Activated CD8-positive, alpha-beta memory T cell treated with anti-CD3 and anti-CD28 coated beads, Interleukin-2, amount 10 ng/mL, durations not matched to agents 7 days and 5 days (primary cell): ENCODE results near the gene FDPS. TPM values are rescaled to one million over a fixed set of nuclear protein-coding genes. Genes with fewer than 3 reads are reported as not detected.
A peak's percentile ranks its signal among the peaks of the same experiment; 100 is the strongest.
"Not testable (repeated sequence)": the region's sequence is repeated elsewhere in the genome, so short reads cannot be mapped to it uniquely, and the experiment has no call there.

Source experiments
- ATAC-seq: fragments of 150-1000 bp; cut with Tn5 transposase; one replicate; pipeline ENCODE4 v1.10.0; 2021; ENCODE audit warnings: moderate library complexity
- CTCF ChIA-PET: fragments of 350-600 bp; sonication (Branson Sonifier 250); formaldehyde crosslinking; loops from one replicate; lab custom pipeline; 2021; ENCODE audit warnings: antibody characterized with exemption; lab: Charles Lee
- DNase-seq: peaks from one replicate; pipeline ENCODE4 v3.0.0-alpha.2; 2020
- H3K27ac Mint-ChIP-seq: one replicate; pipeline ENCODE4 v1.8.0; 2021; ENCODE audit warnings: mild to moderate bottlenecking, mixed read lengths
- H3K27me3 Mint-ChIP-seq: one replicate; pipeline ENCODE4 v1.8.0; 2021; ENCODE audit warnings: mixed read lengths
- H3K36me3 Mint-ChIP-seq: one replicate; pipeline ENCODE4 v1.8.0; 2021; ENCODE audit warnings: mild to moderate bottlenecking, mixed read lengths
- H3K4me1 Mint-ChIP-seq: one replicate; pipeline ENCODE4 v1.8.0; 2021; ENCODE audit warnings: mixed read lengths
- H3K4me3 Mint-ChIP-seq: one replicate; pipeline ENCODE4 v1.8.0; 2021; ENCODE audit warnings: mild to moderate bottlenecking, moderate library complexity, mixed read lengths
- H3K9me3 Mint-ChIP-seq: one replicate; pipeline ENCODE4 v1.8.0; 2022; ENCODE audit warnings: low read depth, mixed read lengths
- total RNA-seq, 2 experiments: library from RNA; stranded (reverse); gene quantifications; one replicate each; pipeline ENCODE4 v1.2.3, GENCODE V29; 2021

FDPS gene
- total RNA-seq, 2 experiments from 2014 or later, result 329 to 406 TPM

GRCh38 chr1:155277070-155277901, 31.4 kb upstream of the FDPS start, which contains the start of gene HCN3:
TSS of gene HCN3 (plus strand) at chr1:155277463. CDS start at chr1:155277591, 128 bp downstream.
- peak within 1 kb of the TSS; percentile 68 for H3K4me3 Mint-ChIP-seq
- H3K27ac Mint-ChIP-seq, result peak within 1 kb of the TSS; percentile 49
- CTCF ChIA-PET, result interaction anchor here (0.5 to 7.7 kb wide), 9 partner anchors 11 to 233 kb away, joined by 3 to 68 read pairs (median 5); partner anchors contain the start of gene FDPS
- H3K27me3 Mint-ChIP-seq, result no peaks in the 10 kb centered on the region
- DNase-seq (peak; percentile 96), ATAC-seq (peak; percentile 70)
- H3K9me3 Mint-ChIP-seq, result no peaks in the 10 kb centered on the region
- H3K4me1 Mint-ChIP-seq, result peaks cover 36% of the 10 kb centered on the region
- peaks cover 6% of the 10 kb centered on the region for H3K36me3 Mint-ChIP-seq

- Mint-ChIP-seq H3K9me3 (no peaks in the 10 kb centered on the region), H3K27me3 (no peaks in the 10 kb centered on the region), H3K36me3 (no peaks in the 10 kb centered on the region), H3K4me3 (peak overlapping the region; percentile 68), H3K27ac (no peak overlapping the region), H3K4me1 (peaks cover 29% of the 10 kb centered on the region)
- ATAC-seq (peak; percentile 13), DNase-seq (peak; percentile 78)
- CTCF ChIA-PET, result interaction anchor here (0.9 to 3.7 kb wide), 8 partner anchors 14 to 314 kb away, joined by 3 to 28 read pairs (median 4); partner anchors contain the start of genes FDPS and KRTCAP2
These were observed 30.6 kb upstream of the FDPS start for GRCh38 chr1:155277902-155278688.

- H3K4me1 Mint-ChIP-seq, result peaks cover 25% of the 10 kb centered on the region
These were observed 29.9 kb upstream of the FDPS start for GRCh38 chr1:155278689-155279160.

GRCh38 chr1:155279268-155279667, 29.4 kb upstream of the FDPS start:
- Mint-ChIP-seq H3K27me3 (no peaks in the 10 kb centered on the region), H3K4me1 (peaks cover 22% of the 10 kb centered on the region), H3K27ac (no peak overlapping the region), H3K4me3 (no peak overlapping the region), H3K9me3 (no peaks in the 10 kb centered on the region), H3K36me3 (no peaks in the 10 kb centered on the region)
- CTCF ChIA-PET, result interaction anchor here (0.7 to 3.7 kb wide), 9 partner anchors 13 to 313 kb away, joined by 3 to 28 read pairs (median 5); partner anchors contain the start of genes FDPS and KRTCAP2
- no peak for DNase-seq
- ATAC-seq, result no peak

More at GRCh38 chr1:155278689-155279160, 29.9 kb upstream of the FDPS start:
- CTCF ChIA-PET, result interaction anchor here (0.7 to 3.7 kb wide), 10 partner anchors 13 to 314 kb away, joined by 3 to 28 read pairs (median 4); partner anchors contain the start of genes FDPS and KRTCAP2
- Mint-ChIP-seq H3K27ac (no peak overlapping the region), H3K36me3 (no peaks in the 10 kb centered on the region), H3K4me3 (peak overlapping the region; percentile 68), H3K27me3 (no peaks in the 10 kb centered on the region), H3K9me3 (no peaks in the 10 kb centered on the region)
- no peak for DNase-seq
- no peak for ATAC-seq

- DNase-seq, result no peak
- CTCF ChIA-PET, result interaction anchor here (1.8 to 2.5 kb wide), 2 partner anchors 32 to 41 kb away, joined by 6 to 10 read pairs; no protein-coding TSS in a partner anchor
- ATAC-seq, result no peak
- H3K27me3 Mint-ChIP-seq, result no peaks in the 10 kb centered on the region
- no peaks in the 10 kb centered on the region for H3K9me3 Mint-ChIP-seq
- H3K4me1 Mint-ChIP-seq, result peaks cover 6% of the 10 kb centered on the region
- H3K36me3 Mint-ChIP-seq, result no peaks in the 10 kb centered on the region
- H3K4me3 Mint-ChIP-seq, result no peak overlapping the region
- no peak overlapping the region for H3K27ac Mint-ChIP-seq
These were observed 26.1 kb upstream of the FDPS start for GRCh38 chr1:155282488-155283091.

GRCh38 chr1:155284476-155284875, 24.2 kb upstream of the FDPS start:
- CTCF ChIA-PET, result interaction anchor here (1.6 kb wide), 1 partner anchor 39 kb away, joined by 3 read pairs; no protein-coding TSS in a partner anchor
- no peak overlapping the region for H3K27ac Mint-ChIP-seq
- ATAC-seq, result no peak
- no peaks in the 10 kb centered on the region for H3K27me3 Mint-ChIP-seq
- H3K36me3 Mint-ChIP-seq, result no peaks in the 10 kb centered on the region
- no peaks in the 10 kb centered on the region for H3K9me3 Mint-ChIP-seq
- no peak for DNase-seq
- H3K4me3 Mint-ChIP-seq, result no peak overlapping the region
- H3K4me1 Mint-ChIP-seq, result no peaks in the 10 kb centered on the region

- no peak for DNase-seq
- no peak overlapping the region for H3K4me3 Mint-ChIP-seq
- no peaks in the 10 kb centered on the region for H3K4me1 Mint-ChIP-seq
These were observed 23.6 kb upstream of the FDPS start for GRCh38 chr1:155285063-155285462.

GRCh38 chr1:155285631-155286044, 23.0 kb upstream of the FDPS start:
- DNase-seq (no peak), ATAC-seq (no peak)
- H3K4me3 Mint-ChIP-seq, result no peak overlapping the region
- no peaks in the 10 kb centered on the region for H3K27me3 Mint-ChIP-seq
- H3K9me3 Mint-ChIP-seq, result no peaks in the 10 kb centered on the region
- no peaks in the 10 kb centered on the region for H3K36me3 Mint-ChIP-seq
- H3K4me1 Mint-ChIP-seq, result no peaks in the 10 kb centered on the region
- no peak overlapping the region for H3K27ac Mint-ChIP-seq
- CTCF ChIA-PET, result interaction anchor here (1.6 kb wide), 1 partner anchor 38 kb away, joined by 3 read pairs; no protein-coding TSS in a partner anchor

More at GRCh38 chr1:155285063-155285462, 23.6 kb upstream of the FDPS start:
- CTCF ChIA-PET, result interaction anchor here (0.5 to 1.6 kb wide), 2 partner anchors 38 to 311 kb away, joined by 3 to 4 read pairs; no protein-coding TSS in a partner anchor
- H3K36me3 Mint-ChIP-seq, result no peaks in the 10 kb centered on the region
- ATAC-seq, result no peak
- no peaks in the 10 kb centered on the region for H3K27me3 Mint-ChIP-seq
- H3K9me3 Mint-ChIP-seq, result no peaks in the 10 kb centered on the region
- H3K27ac Mint-ChIP-seq, result no peak overlapping the region

GRCh38 chr1:155286544-155286943, 22.1 kb upstream of the FDPS start:
- H3K36me3 Mint-ChIP-seq, result no peaks in the 10 kb centered on the region
- H3K4me1 Mint-ChIP-seq, result no peaks in the 10 kb centered on the region
- H3K4me3 Mint-ChIP-seq, result no peak overlapping the region
- peaks cover 3% of the 10 kb centered on the region for H3K27me3 Mint-ChIP-seq
- H3K9me3 Mint-ChIP-seq, result no peaks in the 10 kb centered on the region
- no peak overlapping the region for H3K27ac Mint-ChIP-seq
- DNase-seq (no peak), ATAC-seq (no peak)
- CTCF ChIA-PET, result no interaction called here

GRCh38 chr1:155287987-155288543, 20.6 kb upstream of the FDPS start:
- no peak for ATAC-seq
- H3K36me3 Mint-ChIP-seq, result no peaks in the 10 kb centered on the region

GRCh38 chr1:155291006-155291405, 17.7 kb upstream of the FDPS start:
- not testable (repeated sequence) for H3K9me3 Mint-ChIP-seq, ATAC-seq, H3K36me3 Mint-ChIP-seq, H3K4me1 Mint-ChIP-seq, DNase-seq, H3K27ac Mint-ChIP-seq, H3K4me3 Mint-ChIP-seq
- H3K27me3 Mint-ChIP-seq, result peaks cover 30% of the 10 kb centered on the region
- CTCF ChIA-PET, result interaction anchor here (1.8 kb wide), 1 partner anchor 11 kb away, joined by 7 read pairs; no protein-coding TSS in a partner anchor

More at GRCh38 chr1:155287987-155288543, 20.6 kb upstream of the FDPS start:
- CTCF ChIA-PET, result no interaction called here
- Mint-ChIP-seq H3K4me3 (no peak overlapping the region), H3K27ac (no peak overlapping the region), H3K27me3 (peaks cover 4% of the 10 kb centered on the region), H3K9me3 (no peaks in the 10 kb centered on the region), H3K4me1 (no peaks in the 10 kb centered on the region)
- DNase-seq, result no peak

- CTCF ChIA-PET, result interaction anchor here (0.6 to 1.7 kb wide), 3 partner anchors 15 to 42 kb away, joined by 3 to 5 read pairs (median 3); no protein-coding TSS in a partner anchor
- DNase-seq, result no peak
- Mint-ChIP-seq H3K27me3 (peaks cover 46% of the 10 kb centered on the region), H3K4me3 (no peak overlapping the region), H3K36me3 (no peaks in the 10 kb centered on the region), H3K4me1 (peaks cover 7% of the 10 kb centered on the region), H3K27ac (no peak overlapping the region), H3K9me3 (no peaks in the 10 kb centered on the region)
- ATAC-seq, result no peak
These were observed 15.4 kb upstream of the FDPS start for GRCh38 chr1:155293086-155293749.
